ENCODE data around the gene SGMS1. TPM values are rescaled to one million over a fixed set of nuclear protein-coding genes. Genes with fewer than 3 reads are reported as not detected.

Gene SGMS1
- total RNA-seq, 1 experiment from 2014 or later, result 24.7 TPM

DNA sequence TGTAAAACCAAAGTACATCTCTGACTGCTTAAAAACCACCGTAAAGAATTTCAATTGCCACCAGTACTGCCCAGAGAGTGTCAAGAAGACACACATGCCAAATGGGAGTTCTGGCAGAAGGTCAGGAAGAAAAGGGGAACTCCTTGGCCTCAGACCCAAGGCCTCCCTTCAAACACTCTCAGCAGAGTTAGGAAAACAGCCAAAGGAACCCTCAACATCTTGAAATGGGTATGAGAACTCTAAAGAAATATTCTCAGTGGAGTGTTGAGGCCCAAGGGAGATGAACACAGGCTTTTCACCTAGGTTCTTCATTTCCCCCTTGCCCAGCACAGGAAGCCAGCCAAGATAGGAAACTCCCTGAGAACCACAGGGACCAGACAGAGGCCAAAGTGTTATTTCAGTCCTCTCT lies 276.4 kb downstream of the SGMS1 start:
- Mint-ChIP-seq H3K9me3 (ENCODE audit: unreplicated experiment) (peaks cover 7% of the 10 kb centered on the region), H3K4me1 (ENCODE audit: insufficient read depth, unreplicated experiment) (no peaks in the 10 kb centered on the region), H3K27ac (ENCODE audit: low read depth, unreplicated experiment) (no peak overlapping the region), H3K27me3 (ENCODE audit: insufficient read depth, unreplicated experiment) (no peaks in the 10 kb centered on the region), H3K4me3 (ENCODE audit: unreplicated experiment) (no peak overlapping the region), H3K36me3 (ENCODE audit: insufficient read depth, unreplicated experiment) (peaks cover 7% of the 10 kb centered on the region)
- intact Hi-C loops (cut with micrococcal nuclease), result no loop called here
- ChIA-PET CTCF (no interaction called here), POLR2A (no interaction called here)
- TF ChIP-seq, protein P1, sequence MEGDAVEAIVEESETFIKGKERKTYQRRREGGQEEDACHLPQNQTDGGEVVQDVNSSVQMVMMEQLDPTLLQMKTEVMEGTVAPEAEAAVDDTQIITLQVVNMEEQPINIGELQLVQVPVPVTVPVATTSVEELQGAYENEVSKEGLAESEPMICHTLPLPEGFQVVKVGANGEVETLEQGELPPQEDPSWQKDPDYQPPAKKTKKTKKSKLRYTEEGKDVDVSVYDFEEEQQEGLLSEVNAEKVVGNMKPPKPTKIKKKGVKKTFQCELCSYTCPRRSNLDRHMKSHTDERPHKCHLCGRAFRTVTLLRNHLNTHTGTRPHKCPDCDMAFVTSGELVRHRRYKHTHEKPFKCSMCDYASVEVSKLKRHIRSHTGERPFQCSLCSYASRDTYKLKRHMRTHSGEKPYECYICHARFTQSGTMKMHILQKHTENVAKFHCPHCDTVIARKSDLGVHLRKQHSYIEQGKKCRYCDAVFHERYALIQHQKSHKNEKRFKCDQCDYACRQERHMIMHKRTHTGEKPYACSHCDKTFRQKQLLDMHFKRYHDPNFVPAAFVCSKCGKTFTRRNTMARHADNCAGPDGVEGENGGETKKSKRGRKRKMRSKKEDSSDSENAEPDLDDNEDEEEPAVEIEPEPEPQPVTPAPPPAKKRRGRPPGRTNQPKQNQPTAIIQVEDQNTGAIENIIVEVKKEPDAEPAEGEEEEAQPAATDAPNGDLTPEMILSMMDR (IDR thresholded peaks at IDR 0.05; ENCODE audit: unreplicated experiment), result no peak
- BruUV-seq (replicated peaks), result no TSS peak
- DNase-seq (ENCODE audit: unreplicated experiment), result no peak

DNA sequence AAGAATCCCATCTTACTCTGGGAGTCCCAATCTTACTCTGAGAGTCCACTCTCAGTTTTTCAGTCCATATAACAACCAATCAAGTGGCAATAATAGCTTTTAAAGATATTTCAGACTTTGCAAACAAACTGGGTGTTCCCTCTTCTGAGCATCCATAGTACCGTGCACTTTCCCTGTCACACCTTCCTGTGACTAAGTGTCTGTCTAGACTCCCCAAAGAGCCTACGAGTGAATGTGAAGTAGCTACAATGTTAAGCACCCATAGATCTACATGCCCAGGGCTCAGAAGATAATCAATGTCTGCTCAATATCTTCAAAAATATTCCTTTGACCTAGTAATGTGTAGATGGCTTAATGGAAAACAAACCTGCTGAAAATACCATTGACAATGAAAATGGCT lies 276.8 kb downstream of the SGMS1 start:
- TF ChIP-seq, protein P1 (IDR thresholded peaks at IDR 0.05; ENCODE audit: unreplicated experiment), result no peak
- no peaks in the 10 kb centered on the region for H3K27me3 Mint-ChIP-seq (ENCODE audit: insufficient read depth, unreplicated experiment)
- H3K36me3 Mint-ChIP-seq (ENCODE audit: insufficient read depth, unreplicated experiment), result peaks cover 7% of the 10 kb centered on the region
- POLR2A ChIA-PET, result no interaction called here
- no TSS peak for BruUV-seq (replicated peaks)
- intact Hi-C loops (cut with micrococcal nuclease), result no loop called here
- DNase-seq (ENCODE audit: unreplicated experiment), result no peak
- peaks cover 7% of the 10 kb centered on the region for H3K9me3 Mint-ChIP-seq (ENCODE audit: unreplicated experiment)
- H3K4me3 Mint-ChIP-seq (ENCODE audit: unreplicated experiment), result no peak overlapping the region
- CTCF ChIA-PET, result interaction anchor here (1.0 kb wide), 1 partner anchor 214 kb away, joined by 5 read pairs; no protein-coding TSS in a partner anchor
- H3K4me1 Mint-ChIP-seq (ENCODE audit: insufficient read depth, unreplicated experiment), result no peaks in the 10 kb centered on the region
- H3K27ac Mint-ChIP-seq (ENCODE audit: low read depth, unreplicated experiment), result no peak overlapping the region

DNA sequence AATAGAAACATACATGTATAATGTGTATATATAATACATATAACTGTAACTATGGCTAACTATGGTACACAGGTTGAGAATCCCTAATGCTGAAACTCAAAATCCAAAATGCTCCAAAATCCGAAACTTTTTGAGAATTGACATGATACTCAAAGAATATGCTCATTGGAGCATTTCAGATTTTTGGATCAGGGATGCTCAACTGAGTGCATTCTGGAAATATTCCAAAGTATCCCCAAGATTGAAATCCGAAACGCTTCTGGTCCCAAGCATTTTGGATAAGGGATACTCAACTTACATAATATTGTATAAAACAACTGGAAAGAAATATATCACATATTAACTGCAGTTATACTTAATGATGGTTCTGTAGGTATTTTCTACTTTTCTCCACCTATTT lies 278.2 kb downstream of the SGMS1 start:
- no peak overlapping the region for H3K4me3 Mint-ChIP-seq (ENCODE audit: unreplicated experiment)
- H3K9me3 Mint-ChIP-seq (ENCODE audit: unreplicated experiment), result peaks cover 7% of the 10 kb centered on the region
- peaks cover 7% of the 10 kb centered on the region for H3K36me3 Mint-ChIP-seq (ENCODE audit: insufficient read depth, unreplicated experiment)
- TF ChIP-seq, protein P1 (IDR thresholded peaks at IDR 0.05; ENCODE audit: unreplicated experiment), result no peak
- ChIA-PET CTCF (no interaction called here), POLR2A (interaction anchor here (1.0 kb wide), 1 partner anchor 75 kb away, joined by 3 read pairs; no protein-coding TSS in a partner anchor)
- H3K27me3 Mint-ChIP-seq (ENCODE audit: insufficient read depth, unreplicated experiment), result no peaks in the 10 kb centered on the region
- no peaks in the 10 kb centered on the region for H3K4me1 Mint-ChIP-seq (ENCODE audit: insufficient read depth, unreplicated experiment)
- no peak for DNase-seq (ENCODE audit: unreplicated experiment)
- no peak overlapping the region for H3K27ac Mint-ChIP-seq (ENCODE audit: low read depth, unreplicated experiment)
- intact Hi-C loops (cut with micrococcal nuclease), result no loop called here
- BruUV-seq (replicated peaks), result no TSS peak

DNA sequence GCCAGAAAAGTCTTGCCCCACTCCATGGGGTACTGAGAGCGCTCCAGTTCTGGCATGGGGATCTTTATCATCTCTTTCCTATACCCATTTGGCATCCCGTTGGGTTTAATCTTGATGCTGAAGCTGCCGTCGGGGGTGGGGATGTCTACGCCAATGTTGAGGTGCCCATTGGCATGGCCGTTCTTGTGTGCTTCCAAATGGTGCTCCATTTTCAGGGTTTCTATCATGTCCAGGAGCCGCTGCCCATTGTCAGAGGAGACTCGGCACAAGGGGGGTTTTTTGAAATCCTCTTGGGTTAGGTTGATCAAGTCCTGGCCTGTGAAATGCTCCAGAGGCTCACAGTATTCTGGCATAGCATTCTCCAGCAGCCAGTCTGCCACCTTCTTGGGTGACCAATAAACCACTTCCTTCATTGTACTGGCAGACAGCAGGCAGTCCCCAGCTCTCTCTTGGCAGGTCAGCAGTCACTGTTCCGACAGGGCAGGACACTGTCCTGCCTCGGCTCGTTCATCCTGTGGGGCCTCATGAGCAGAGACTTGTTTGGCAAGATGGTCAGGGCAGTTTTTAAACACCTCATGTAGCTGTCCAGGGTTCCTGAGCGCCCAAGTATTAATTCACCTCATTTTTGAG lies 279.9 kb downstream of the SGMS1 start:
- ChIA-PET CTCF (interaction anchor here (0.8 kb wide), 1 partner anchor 310 kb away, joined by 4 read pairs; no protein-coding TSS in a partner anchor), POLR2A (no interaction called here)
- no peak for DNase-seq (ENCODE audit: unreplicated experiment)
- intact Hi-C loops (cut with micrococcal nuclease), result no loop called here
- Mint-ChIP-seq H3K4me1 (ENCODE audit: insufficient read depth, unreplicated experiment) (no peaks in the 10 kb centered on the region), H3K27ac (ENCODE audit: low read depth, unreplicated experiment) (no peak overlapping the region), H3K27me3 (ENCODE audit: insufficient read depth, unreplicated experiment) (no peaks in the 10 kb centered on the region), H3K4me3 (ENCODE audit: unreplicated experiment) (no peak overlapping the region), H3K9me3 (ENCODE audit: unreplicated experiment) (peaks cover 8% of the 10 kb centered on the region), H3K36me3 (ENCODE audit: insufficient read depth, unreplicated experiment) (peaks cover 19% of the 10 kb centered on the region)
- no TSS peak for BruUV-seq (replicated peaks)
- TF ChIP-seq, protein P1 (IDR thresholded peaks at IDR 0.05; ENCODE audit: unreplicated experiment), result no peak

All from MCF 10A (cell line).